Stimulated activated naive B cell treated with anti-CD40 and anti-IgM and Interleukin-4, amounts not matched to agents 10 μg/mL and 1 μg/mL and 100 μg/mL, for 72 hours (primary cell): ENCODE measurements around the gene TBX1.

ENCODE experiments used
- ATAC-seq, 2 donors: fragments of 150-1000 bp; cut with Tn5 transposase; replicated peaks; 2 replicates each; pipeline ENCODE4 v1.10.0; 2021; ENCODE audit warnings: moderate library complexity in 1 of 2
- DNase-seq: peaks from one replicate; pipeline ENCODE4 v3.0.0; 2021
- H3K27ac Mint-ChIP-seq: one replicate; pipeline ENCODE4 v1.8.0; 2022; ENCODE audit warnings: mild to moderate bottlenecking, mixed read lengths
- H3K27me3 Mint-ChIP-seq, 2 donors: one replicate each; pipeline ENCODE4 v1.8.0; 2022; ENCODE audit warnings: mixed read lengths in 2 of 2
- H3K36me3 Mint-ChIP-seq, 2 donors: one replicate each; pipeline ENCODE4 v1.8.0; 2022; ENCODE audit warnings: mixed read lengths in 2 of 2, mild to moderate bottlenecking in 1 of 2
- H3K4me1 Mint-ChIP-seq, 2 donors: one replicate each; pipeline ENCODE4 v1.8.0; 2022; ENCODE audit warnings: mixed read lengths in 2 of 2, mild to moderate bottlenecking in 1 of 2
- H3K4me3 Mint-ChIP-seq, 2 donors: one replicate each; pipeline ENCODE4 v1.8.0; 2022; ENCODE audit warnings: mild to moderate bottlenecking in 2 of 2, mixed read lengths in 2 of 2, moderate library complexity in 1 of 2
- H3K9me3 Mint-ChIP-seq, 2 donors: one replicate each; pipeline ENCODE4 v1.8.0; 2022; ENCODE audit warnings: mixed read lengths in 2 of 2, mild to moderate bottlenecking in 1 of 2

Gene TBX1

GRCh38 chr22:19760058-19760950 lies at the start of gene TBX1:
Gene TBX1 (plus strand): TSS chr22:19760778. CDS start chr22:19760844, 66 bp downstream.
- H3K27me3 Mint-ChIP-seq = peaks cover 73 to 89% of the 10 kb centered on the region in 2 donors
- H3K27ac Mint-ChIP-seq = peak within 1 kb of the TSS; percentile 84
- ATAC-seq (no peak), DNase-seq (no peak)
- peak within 1 kb of the TSS; percentile 86 to 89 for H3K4me3 Mint-ChIP-seq
- H3K9me3 Mint-ChIP-seq = no peaks in the 10 kb centered on the region
- peaks cover 35 to 52% of the 10 kb centered on the region in 2 donors for H3K4me1 Mint-ChIP-seq
- peaks cover 4 to 8% of the 10 kb centered on the region in 2 donors for H3K36me3 Mint-ChIP-seq

- ATAC-seq (no peak), DNase-seq (no peak)
- Mint-ChIP-seq H3K27me3 (peaks cover 38 to 48% of the 10 kb centered on the region in 2 donors), H3K4me3 (peak overlapping the region; percentile 44 to 66), H3K27ac (no peak overlapping the region), H3K9me3 (no peaks in the 10 kb centered on the region), H3K4me1 (peaks cover 6 to 13% of the 10 kb centered on the region in 2 donors), H3K36me3 (no peaks in the 10 kb centered on the region)
Observed at GRCh38 chr22:19713245-19713644, 47.3 kb upstream of the TBX1 start.

DNA sequence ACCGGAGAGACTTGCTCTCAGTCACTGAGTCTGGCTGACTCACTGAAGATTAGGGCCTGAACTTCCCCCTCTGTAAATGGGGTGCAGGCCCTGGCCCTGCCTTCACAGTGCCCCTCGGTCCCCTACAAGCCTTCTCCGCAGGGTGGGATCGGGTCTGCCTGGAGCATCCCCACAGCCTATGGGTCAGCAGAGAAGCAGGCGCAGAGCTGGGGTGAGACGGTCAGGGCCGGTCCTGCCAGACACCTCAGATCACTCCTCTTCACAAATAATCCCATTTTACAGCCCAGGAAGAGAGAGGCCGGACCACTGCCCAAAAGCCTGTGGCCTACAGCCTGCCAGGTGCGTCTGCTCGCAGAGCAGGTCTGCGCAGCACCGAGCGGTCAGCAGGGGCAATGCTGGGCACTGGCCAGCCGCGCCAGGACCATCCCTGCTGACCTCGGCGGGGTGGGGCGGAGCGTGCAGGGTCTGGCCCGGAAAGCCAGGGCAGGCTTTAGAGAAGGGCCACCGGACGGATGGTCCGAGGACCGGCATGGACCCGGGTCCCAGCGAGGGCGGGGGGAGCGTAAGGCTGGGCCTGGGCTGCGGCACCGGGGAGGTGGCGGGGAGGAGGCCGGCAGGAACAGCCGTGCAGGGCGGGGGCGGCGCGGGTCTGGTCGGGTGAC lies 46.8 kb upstream of the TBX1 start:
- ATAC-seq (no peak), DNase-seq (no peak)
- no peaks in the 10 kb centered on the region for H3K36me3 Mint-ChIP-seq
- H3K27ac Mint-ChIP-seq = no peak overlapping the region
- H3K9me3 Mint-ChIP-seq = no peaks in the 10 kb centered on the region
- peaks cover 38 to 48% of the 10 kb centered on the region in 2 donors for H3K27me3 Mint-ChIP-seq
- H3K4me1 Mint-ChIP-seq = peaks cover 6 to 13% of the 10 kb centered on the region in 2 donors
- H3K4me3 Mint-ChIP-seq = peak overlapping the region; percentile 63 to 78

GRCh38 chr22:19714312-19715187 lies 46.0 kb upstream of the TBX1 start, which contains the start of gene SEPTIN5:
Gene SEPTIN5 (plus strand): TSS chr22:19714503. CDS start chr22:19714589, 86 bp downstream.
- Mint-ChIP-seq H3K36me3 (no peaks in the 10 kb centered on the region), H3K4me3 (peak within 1 kb of the TSS; percentile 63 to 78), H3K27ac (no peak within 1 kb of the TSS), H3K9me3 (no peaks in the 10 kb centered on the region), H3K4me1 (peaks cover 11 to 19% of the 10 kb centered on the region in 2 donors), H3K27me3 (peaks cover 36 to 53% of the 10 kb centered on the region in 2 donors)
- no peak for ATAC-seq
- DNase-seq = no peak

DNA sequence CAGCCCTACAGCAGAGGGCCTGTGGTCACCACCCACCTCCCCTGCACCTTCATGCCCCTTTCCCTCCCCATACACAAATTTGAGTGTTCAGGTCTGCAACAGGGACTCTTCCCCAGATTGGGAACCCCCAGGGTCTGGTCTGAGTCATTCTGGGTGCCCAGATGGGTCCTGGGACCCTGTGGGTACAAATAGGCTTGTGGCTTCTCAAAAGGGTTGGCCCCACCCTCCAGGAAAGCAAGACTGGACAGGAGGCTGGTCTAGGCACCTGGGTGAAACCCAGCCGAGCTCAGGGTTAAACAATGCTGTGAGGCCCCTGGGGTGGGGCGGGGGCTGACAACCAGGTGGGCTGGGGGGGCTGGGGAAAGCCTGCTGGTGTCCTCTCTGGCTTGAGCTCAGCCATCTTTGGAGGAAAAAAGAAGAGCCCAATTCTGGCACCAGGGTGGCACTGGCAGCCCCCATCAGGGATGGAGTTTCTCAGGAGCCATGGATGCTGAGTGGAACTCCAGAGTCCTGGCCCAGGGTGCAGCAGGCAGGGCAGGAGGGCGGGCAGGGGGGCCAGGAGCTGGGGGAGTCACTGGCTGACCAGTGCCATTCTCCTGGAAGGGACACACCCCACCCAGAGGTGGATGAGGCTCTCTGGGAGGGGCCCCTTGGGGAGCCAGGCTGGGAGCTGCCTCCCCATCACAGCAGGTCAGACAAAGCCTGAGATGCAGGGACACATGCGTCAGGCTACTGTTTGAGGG lies 45.2 kb upstream of the TBX1 start:
- H3K4me3 Mint-ChIP-seq = peak overlapping the region; percentile 50 to 73
- H3K9me3 Mint-ChIP-seq = no peaks in the 10 kb centered on the region
- no peak overlapping the region for H3K27ac Mint-ChIP-seq
- H3K27me3 Mint-ChIP-seq = peaks cover 42 to 61% of the 10 kb centered on the region in 2 donors
- no peak for DNase-seq
- H3K36me3 Mint-ChIP-seq = no peaks in the 10 kb centered on the region
- peaks cover 10 to 19% of the 10 kb centered on the region in 2 donors for H3K4me1 Mint-ChIP-seq
- ATAC-seq = peak; percentile 42 to 52

DNA sequence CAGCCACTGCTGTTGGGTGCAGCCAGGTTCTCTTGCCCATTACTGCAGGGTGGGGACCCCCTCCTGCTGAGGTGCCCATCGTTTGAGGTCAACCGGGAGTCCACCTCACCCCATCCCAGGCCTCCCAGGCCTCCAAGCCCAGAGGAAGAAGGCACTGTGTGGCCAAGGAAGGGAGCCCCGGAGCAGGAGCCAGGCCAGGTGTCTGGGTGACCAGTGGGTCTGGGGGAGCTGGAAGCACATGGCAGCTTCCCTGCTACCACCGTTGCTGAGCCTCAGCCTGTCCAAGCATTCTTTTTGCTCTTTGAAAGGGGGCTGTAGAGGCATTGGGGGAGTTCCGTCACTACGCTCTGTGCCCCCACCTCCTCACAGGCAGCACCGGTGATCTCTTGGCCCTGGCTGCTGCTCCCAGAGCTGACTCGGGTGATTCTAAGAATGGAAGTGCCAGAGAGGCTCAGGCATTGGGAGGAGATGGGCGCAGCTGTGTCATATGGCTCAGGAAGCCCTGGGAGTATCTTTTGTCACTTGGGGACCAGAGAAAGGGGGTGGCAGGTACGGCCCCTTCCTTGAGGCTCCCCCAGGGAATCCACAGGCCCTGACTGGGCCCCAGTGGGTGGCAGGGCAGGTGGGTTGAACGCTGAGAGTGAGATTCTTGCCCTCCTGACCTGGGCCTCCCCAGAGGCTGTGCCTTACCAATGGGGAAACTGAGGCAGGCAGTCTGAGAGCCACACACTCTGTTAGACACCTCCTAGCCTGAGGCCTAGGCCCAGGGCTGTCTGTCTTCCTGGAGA lies 44.3 kb upstream of the TBX1 start:
- DNase-seq (no peak), ATAC-seq (no peak)
- Mint-ChIP-seq H3K27ac (no peak overlapping the region), H3K9me3 (no peaks in the 10 kb centered on the region), H3K4me3 (peak overlapping the region in 1 of 2 donors; percentile 10), H3K4me1 (peaks cover 13 to 19% of the 10 kb centered on the region in 2 donors), H3K27me3 (peaks cover 51 to 70% of the 10 kb centered on the region in 2 donors), H3K36me3 (peaks cover 0 to 3% of the 10 kb centered on the region in 2 donors)

DNA sequence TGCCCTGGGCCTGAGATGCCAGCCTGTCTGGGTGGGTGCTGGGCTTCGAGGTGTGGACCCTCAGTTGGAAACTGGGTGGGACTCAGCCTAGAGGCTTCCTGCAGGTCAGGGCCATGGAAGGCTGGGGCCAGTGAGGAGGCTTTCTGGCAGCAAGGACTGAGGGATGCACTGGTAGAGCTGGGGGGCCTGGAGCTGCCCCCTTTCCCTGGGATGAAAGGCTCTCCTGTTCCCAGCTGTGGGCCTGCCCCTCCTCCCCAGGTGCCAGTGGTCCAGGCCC lies 43.8 kb upstream of the TBX1 start:
- DNase-seq (no peak), ATAC-seq (no peak)
- Mint-ChIP-seq H3K36me3 (peaks cover 0 to 3% of the 10 kb centered on the region in 2 donors), H3K27me3 (peaks cover 56 to 75% of the 10 kb centered on the region in 2 donors), H3K27ac (no peak overlapping the region), H3K4me3 (no peak overlapping the region), H3K9me3 (no peaks in the 10 kb centered on the region), H3K4me1 (peaks cover 14 to 19% of the 10 kb centered on the region in 2 donors)

GRCh38 chr22:19717181-19717580 lies 43.4 kb upstream of the TBX1 start:
- H3K36me3 Mint-ChIP-seq = peaks cover 0 to 3% of the 10 kb centered on the region in 2 donors
- DNase-seq (no peak), ATAC-seq (no peak)
- H3K27me3 Mint-ChIP-seq = peaks cover 56 to 79% of the 10 kb centered on the region in 2 donors
- no peak overlapping the region for H3K27ac Mint-ChIP-seq
- H3K4me3 Mint-ChIP-seq = peak overlapping the region; percentile 29 to 44
- no peaks in the 10 kb centered on the region for H3K9me3 Mint-ChIP-seq
- peaks cover 14 to 19% of the 10 kb centered on the region in 2 donors for H3K4me1 Mint-ChIP-seq

GRCh38 chr22:19717691-19718455 lies 42.7 kb upstream of the TBX1 start:
- Mint-ChIP-seq H3K9me3 (no peaks in the 10 kb centered on the region), H3K36me3 (peaks cover 0 to 3% of the 10 kb centered on the region in 2 donors), H3K27ac (no peak overlapping the region), H3K27me3 (peaks cover 55 to 85% of the 10 kb centered on the region in 2 donors), H3K4me3 (peak overlapping the region; percentile 77 to 81), H3K4me1 (peaks cover 16 to 24% of the 10 kb centered on the region in 2 donors)
- peak; percentile 71 for DNase-seq
- peak; percentile 83 to 87 for ATAC-seq

DNA sequence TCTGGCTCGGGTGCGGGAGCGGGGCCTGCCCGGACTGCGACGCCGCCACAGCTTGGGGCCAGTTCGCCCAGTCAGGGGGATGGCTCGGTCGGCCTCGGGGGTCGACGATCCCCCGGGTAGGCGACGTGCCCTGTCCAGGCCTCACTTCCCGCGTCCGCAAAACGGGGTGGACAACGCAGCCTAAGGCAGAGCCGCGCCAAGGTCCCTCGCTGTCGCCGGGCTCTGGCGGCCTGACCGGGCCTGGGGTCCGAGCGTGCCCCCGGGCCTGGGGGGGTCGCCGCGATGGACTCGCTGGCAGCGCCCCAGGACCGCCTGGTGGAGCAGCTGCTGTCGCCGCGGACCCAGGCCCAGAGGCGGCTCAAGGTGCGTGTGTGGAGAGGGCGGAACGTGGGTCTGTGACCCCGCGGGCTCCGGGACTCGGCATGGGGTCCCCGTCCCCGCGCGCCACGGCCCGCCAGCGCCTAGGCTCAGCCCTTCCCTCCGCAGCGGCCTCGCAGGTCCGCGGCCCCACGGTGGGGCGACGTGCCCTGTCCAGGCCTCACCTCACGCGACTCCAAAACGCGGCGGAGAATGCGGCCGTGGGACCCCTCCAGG lies 42.0 kb upstream of the TBX1 start:
- DNase-seq (no peak), ATAC-seq (no peak)
- no peaks in the 10 kb centered on the region for H3K9me3 Mint-ChIP-seq
- no peak overlapping the region for H3K27ac Mint-ChIP-seq
- peaks cover 55 to 85% of the 10 kb centered on the region in 2 donors for H3K27me3 Mint-ChIP-seq
- H3K4me1 Mint-ChIP-seq = peaks cover 23 to 28% of the 10 kb centered on the region in 2 donors
- peaks cover 0 to 3% of the 10 kb centered on the region in 2 donors for H3K36me3 Mint-ChIP-seq
- peak overlapping the region; percentile 36 to 57 for H3K4me3 Mint-ChIP-seq

DNA sequence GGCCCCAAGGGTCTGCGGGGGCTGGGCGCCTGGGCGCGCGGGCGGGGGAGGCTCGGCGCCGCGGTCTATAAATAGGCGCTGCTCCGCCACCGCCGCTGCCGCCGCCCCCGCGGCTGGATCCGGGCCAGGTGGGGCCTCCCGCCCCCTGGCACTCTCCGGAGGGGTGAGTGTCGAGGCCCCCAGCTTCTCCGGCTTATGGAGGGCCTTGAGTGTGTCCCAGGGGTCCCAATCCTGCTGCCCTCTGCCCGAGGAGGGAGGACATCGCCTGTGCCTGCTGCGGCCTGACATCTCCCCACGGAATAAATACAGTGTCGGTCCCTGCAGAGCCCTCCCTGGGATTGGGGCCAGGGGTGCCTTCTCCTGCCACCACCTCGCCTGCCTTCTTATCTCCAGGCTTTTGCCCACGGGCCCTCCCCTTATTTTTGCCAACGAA lies 41.5 kb upstream of the TBX1 start:
- peak overlapping the region; percentile 52 to 74 for H3K4me3 Mint-ChIP-seq
- peaks cover 23 to 24% of the 10 kb centered on the region in 2 donors for H3K4me1 Mint-ChIP-seq
- no peak overlapping the region for H3K27ac Mint-ChIP-seq
- DNase-seq = no peak
- H3K27me3 Mint-ChIP-seq = peaks cover 52 to 82% of the 10 kb centered on the region in 2 donors
- no peaks in the 10 kb centered on the region for H3K9me3 Mint-ChIP-seq
- no peak for ATAC-seq
- H3K36me3 Mint-ChIP-seq = peaks cover 0 to 3% of the 10 kb centered on the region in 2 donors

DNA sequence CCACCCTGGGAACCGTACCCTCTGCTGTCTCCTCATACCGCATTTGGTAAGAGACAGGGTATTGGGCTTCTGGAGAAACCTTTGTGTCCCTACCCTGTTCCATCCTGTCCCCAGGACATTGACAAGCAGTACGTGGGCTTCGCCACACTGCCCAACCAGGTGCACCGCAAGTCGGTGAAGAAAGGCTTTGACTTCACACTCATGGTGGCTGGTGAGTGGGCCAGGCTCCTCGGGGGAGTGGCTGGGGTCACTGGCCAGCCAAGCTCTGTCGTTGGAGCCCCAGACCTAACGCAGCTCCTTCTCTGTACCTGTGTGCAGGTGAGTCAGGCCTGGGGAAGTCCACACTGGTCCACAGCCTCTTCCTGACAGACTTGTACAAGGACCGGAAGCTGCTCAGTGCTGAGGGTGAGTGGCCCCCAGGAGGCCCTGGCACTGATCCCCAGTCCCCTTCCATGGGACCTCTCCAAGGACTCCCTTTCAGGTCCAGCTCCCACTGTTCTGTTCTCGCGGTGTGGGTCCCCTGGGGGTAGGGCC lies 41.0 kb upstream of the TBX1 start:
- Mint-ChIP-seq H3K27me3 (peaks cover 54 to 85% of the 10 kb centered on the region in 2 donors), H3K27ac (peak overlapping the region; percentile 56), H3K4me3 (peak overlapping the region; percentile 52 to 74), H3K9me3 (no peaks in the 10 kb centered on the region), H3K4me1 (peaks cover 25 to 28% of the 10 kb centered on the region in 2 donors), H3K36me3 (peaks cover 0 to 3% of the 10 kb centered on the region in 2 donors)
- ATAC-seq = no peak
- no peak for DNase-seq
